K562 (cell line): ENCODE results near the gene FBXO33. TPM values are rescaled to one million over a fixed set of nuclear protein-coding genes. Genes with fewer than 3 reads are reported as not detected.

Experiments
- ATAC-seq: fragments of 200-7000 bp; cut with Tn5 transposase; 3 replicates; pipeline ENCODE4 v1.9.1; 2020; ENCODE audit warnings: moderate library complexity
- BruUV-seq: library from RNA; stranded (reverse); fragments of 400-500 nt; replicated peaks from 2 replicates; lab custom pipeline; 2021; lab: Mats Ljungman, UMichigan
- CTCF ChIA-PET: fragments of 300-600 bp; formaldehyde crosslinking; extraction: SDS; loops from one replicate; lab custom pipeline; 2021; ENCODE audit warnings: low intra/inter-chr PET ratio; lab: Yijun Ruan, JAX
- POLR2A ChIA-PET: fragments of 300-600, 350-650 bp; sonication (Branson Sonifier 250); formaldehyde crosslinking; extraction: SDS; loops from one replicate; lab custom pipeline; 2021; ENCODE audit warnings: antibody characterized with exemption, inconsistent platforms; lab: Yijun Ruan, JAX
- DNase-seq, 4 experiments: peaks; one replicate each; pipeline versions ENCODE4 v3.0.0 to v3.0.0-alpha.2; 2011 to 2018; ENCODE audit warnings: low spot score in 3 of 4, mixed read lengths in 3 of 4; ENCODE audit errors: extremely low read depth in 1 of 4
- FAIRE-seq: peaks from 2 replicates; lab custom pipeline; 2011; peaks lifted over from hg19 to GRCh38; lab: Jason Lieb, UNC
- H2AFZ ChIP-seq: 2 replicates; pipeline ENCODE4 v1.6.0; 2011; ENCODE audit warnings: low read depth, low read length, control low read depth, inconsistent platforms
- H3K27ac ChIP-seq: fragments of 200-600 bp; 3 replicates; pipeline ENCODE4 v1.8.0; 2011; ENCODE audit warnings: low read depth, mild to moderate bottlenecking, control low read depth, inconsistent platforms, low read length, moderate library complexity, mixed read lengths; ENCODE audit errors: extremely low read depth
- H3K27me3 ChIP-seq, 2 experiments: fragments of 300-600 bp in 1 of 2; 2 replicates in 1 of 2; 3 replicates in 1 of 2; pipeline versions ENCODE4 v1.6.0 to v1.8.0; 2011; ENCODE audit warnings: inconsistent platforms in 2 of 2, low read length in 2 of 2, mild to moderate bottlenecking in 1 of 2, mixed read lengths in 1 of 2, moderate library complexity in 1 of 2; ENCODE audit not compliant: control insufficient read depth in 2 of 2, insufficient read depth in 2 of 2
- H3K36me3 ChIP-seq: fragments of 300-600 bp; 3 replicates; pipeline ENCODE4 v1.8.0; 2011; ENCODE audit warnings: mild to moderate bottlenecking, low read length, inconsistent platforms; ENCODE audit not compliant: control insufficient read depth, insufficient read depth
- H3K4me1 ChIP-seq, 2 experiments: fragments of 200-600 bp in 1 of 2; replicated peaks in 1 of 2; 2 replicates in 1 of 2; 3 replicates in 1 of 2; pipeline versions ENCODE4 v1.5.1 to v1.8.0; 2011; ENCODE audit warnings: inconsistent platforms in 2 of 2, low read length in 2 of 2, mild to moderate bottlenecking in 1 of 2, mixed read lengths in 1 of 2, moderate library complexity in 1 of 2; ENCODE audit not compliant: control insufficient read depth in 2 of 2, insufficient read depth in 2 of 2
- H3K4me2 ChIP-seq: 2 replicates; pipeline ENCODE4 v1.6.1; 2011; ENCODE audit warnings: low read length, control low read depth, inconsistent platforms, mixed read lengths; ENCODE audit not compliant: insufficient read depth
- H3K4me3 ChIP-seq: fragments of 200-600 bp; sonication (generic), shearing (Covaris generic); 2 replicates; pipeline ENCODE4 v1.5.1; 2016; ENCODE audit warnings: control low read depth, inconsistent platforms
- H3K79me2 ChIP-seq: fragments of 200-600 bp; 3 replicates; pipeline ENCODE4 v1.8.0; 2011; ENCODE audit warnings: low read length, inconsistent platforms; ENCODE audit not compliant: control insufficient read depth, insufficient read depth
- H3K9ac ChIP-seq, 2 experiments: 2 replicates each; pipeline versions ENCODE4 v1.6.0 to v1.6.1; 2011; ENCODE audit warnings: low read depth in 2 of 2, low read length in 2 of 2, control low read depth in 1 of 2, inconsistent platforms in 1 of 2, mild to moderate bottlenecking in 1 of 2, mixed read lengths in 1 of 2; ENCODE audit not compliant: insufficient read depth in 1 of 2
- H3K9me1 ChIP-seq: one replicate; pipeline ENCODE4 v1.6.0; 2011; ENCODE audit warnings: inconsistent platforms, mild to moderate bottlenecking, low read length, moderate library complexity; ENCODE audit not compliant: control insufficient read depth, insufficient read depth
- H3K9me3 ChIP-seq: replicated peaks from 2 replicates; pipeline ENCODE4 v1.5.1; 2011; ENCODE audit warnings: low read depth, low read length, inconsistent platforms; ENCODE audit not compliant: control insufficient read depth, insufficient read depth
- H4K20me1 ChIP-seq: replicated peaks from 2 replicates; pipeline ENCODE4 v1.6.1; 2011; ENCODE audit warnings: low read length, inconsistent platforms, mixed read lengths; ENCODE audit not compliant: control insufficient read depth, insufficient read depth
- HMG20B ChIP-seq: fragments of 250-450 bp; sonication (Bioruptor Pico); IDR thresholded peaks from 2 replicates; pipeline ENCODE4 v1.5.0; 2021; ENCODE audit warnings: mild to moderate bottlenecking
- SAFB2 ChIP-seq: fragments of 200-400 bp; formaldehyde crosslinking; IDR thresholded peaks from 2 replicates; pipeline ENCODE4 v1.6.1; 2018; ENCODE audit warnings: borderline replicate concordance, low read length, low read depth, moderate library complexity; ENCODE audit not compliant: severe bottlenecking
- TBL1XR1 ChIP-seq, 2 experiments: IDR thresholded peaks; 2 replicates each; pipeline ENCODE4 v1.6.1; 2012; ENCODE audit warnings: improper control_type of control experiment in 2 of 2, low read length in 2 of 2, mild to moderate bottlenecking in 1 of 2
- TCF7 ChIP-seq: sonication (generic); IDR thresholded peaks from 2 replicates; pipeline ENCODE4 v1.6.1; 2016; ENCODE audit warnings: antibody characterized with exemption, borderline replicate concordance
- ZNF140 ChIP-seq: fragments of 250-450 bp; sonication (Bioruptor Pico); IDR thresholded peaks from 2 replicates; pipeline ENCODE4 v1.8.0; 2021; ENCODE audit warnings: moderate library complexity, mild to moderate bottlenecking, inconsistent platforms
- in situ Hi-C: fragments of 300-500 bp; cut with MboI; formaldehyde crosslinking; loops from 4 replicates; pipeline ENCODE4 v1.15.0; 2018; ENCODE audit warnings: inconsistent platforms, mixed read lengths
- intact Hi-C: fragments of 100-400 bp; cut with micrococcal nuclease; formaldehyde crosslinking; loops from 2 replicates; pipeline ENCODE4 v1.14.2; 2022
- polyA plus RNA-seq, 8 experiments: library from polyadenylated mRNA; depleted of rRNA in 4 of 8; stranded (reverse) in 5 of 8; unstranded in 3 of 8; fragments of >200 nt; fragmentation: Nextera tagmentation in 2 of 8; fragmentation: Illumina TruSeq in 1 of 8; extraction: Ambion mirVana in 2 of 8; extraction: Trizol in 1 of 8; gene quantifications; 2 replicates each; pipeline versions ENCODE4 v1.2.1 to v1.2.3, GENCODE V29; 2011 to 2014; ENCODE audit warnings: inconsistent platforms in 1 of 8, missing spikeins in 1 of 8
- total RNA-seq, 7 experiments: library from RNA; depleted of rRNA in 6 of 7; stranded (reverse); fragments of >200 nt in 6 of 7; fragmentation: Illumina TruSeq in 2 of 7; extraction: Trizol in 2 of 7; gene quantifications; 2 replicates each; pipeline versions ENCODE4 v1.2.1 to v1.2.3, GENCODE V29; 2011 to 2021; ENCODE audit warnings: low replicate concordance in 1 of 7
- TF ChIP-seq, protein P1 (sequence below): fragments of 250-450 bp; sonication (Bioruptor Pico); IDR thresholded peaks from 2 replicates; pipeline ENCODE4 v1.5.0; 2020; ENCODE audit warnings: mild to moderate bottlenecking
- TF ChIP-seq, protein P2 (sequence below): sonication (generic); formaldehyde crosslinking; IDR thresholded peaks from 2 replicates; pipeline ENCODE4 v1.8.1; 2023; ENCODE audit warnings: mild to moderate bottlenecking, missing genetic modification reagents
- TF ChIP-seq, protein P3 (sequence below): sonication (generic); formaldehyde crosslinking; IDR thresholded peaks from 2 replicates; pipeline ENCODE4 v1.4.0; 2020; ENCODE audit warnings: mild to moderate bottlenecking, missing genetic modification reagents

Gene FBXO33
- total and polyA plus RNA-seq, 9 of the 15 experiments (the other 6 are each of a cell fraction or from before 2014, with no cell fraction given): 1.6 to 7.5 (median 5.0) TPM

DNA sequence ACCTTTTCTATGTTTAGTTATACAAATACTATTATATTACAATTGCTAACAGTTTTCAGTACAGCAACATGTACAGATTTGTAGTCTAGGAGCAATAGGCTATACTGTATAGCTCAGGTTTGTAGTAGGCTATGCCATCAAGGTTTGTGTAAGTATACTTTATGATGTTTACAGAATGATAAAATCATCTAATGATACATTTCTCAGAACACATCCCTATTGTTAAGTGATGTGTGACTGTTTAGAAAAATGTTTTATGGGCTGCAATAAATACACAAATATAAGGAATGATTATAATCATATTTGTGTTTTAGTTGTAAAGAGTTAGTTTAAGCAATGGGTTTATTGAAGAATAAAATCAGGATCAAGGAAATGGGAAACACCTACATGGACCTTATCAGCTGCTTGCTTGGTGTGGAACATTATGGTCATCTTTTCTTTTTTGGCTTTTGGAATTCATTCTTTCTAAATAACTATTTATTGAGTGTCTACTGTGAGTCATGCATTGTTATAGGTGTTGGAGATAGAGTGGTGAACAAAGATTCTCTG, 24.5 kb upstream of the FBXO33 start:
- no TSS peak for BruUV-seq
- H3K27ac ChIP-seq: no peak overlapping the region
- no peak for DNase-seq
- H2AFZ ChIP-seq: no peak overlapping the region
- ChIA-PET POLR2A (no interaction called here), CTCF (no interaction called here)
- H3K36me3 ChIP-seq: no peaks in the 10 kb centered on the region
- H3K4me2 ChIP-seq: no peak overlapping the region
- intact Hi-C loops (no loop called here), in situ Hi-C loops (no loop called here)
- no peaks in the 10 kb centered on the region for H3K79me2 ChIP-seq
- no peaks in the 10 kb centered on the region for H4K20me1 ChIP-seq
- no peaks in the 10 kb centered on the region for H3K9me1 ChIP-seq
- FAIRE-seq: no peak
- no peak overlapping the region for H3K4me3 ChIP-seq
- no peak for ATAC-seq
- H3K4me1 ChIP-seq: no peaks in the 10 kb centered on the region
- no peak for TF ChIP-seq TCF7
- TF ChIP-seq HMG20B (CRISPR knock-in tag): no peak
- TF ChIP-seq, protein P1, sequence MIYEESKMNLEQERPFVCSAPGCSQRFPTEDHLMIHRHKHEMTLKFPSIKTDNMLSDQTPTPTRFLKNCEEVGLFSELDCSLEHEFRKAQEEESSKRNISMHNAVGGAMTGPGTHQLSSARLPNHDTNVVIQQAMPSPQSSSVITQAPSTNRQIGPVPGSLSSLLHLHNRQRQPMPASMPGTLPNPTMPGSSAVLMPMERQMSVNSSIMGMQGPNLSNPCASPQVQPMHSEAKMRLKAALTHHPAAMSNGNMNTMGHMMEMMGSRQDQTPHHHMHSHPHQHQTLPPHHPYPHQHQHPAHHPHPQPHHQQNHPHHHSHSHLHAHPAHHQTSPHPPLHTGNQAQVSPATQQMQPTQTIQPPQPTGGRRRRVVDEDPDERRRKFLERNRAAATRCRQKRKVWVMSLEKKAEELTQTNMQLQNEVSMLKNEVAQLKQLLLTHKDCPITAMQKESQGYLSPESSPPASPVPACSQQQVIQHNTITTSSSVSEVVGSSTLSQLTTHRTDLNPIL (CRISPR knock-in tag): no peak
- TF ChIP-seq TBL1XR1 (IDR thresholded peaks at IDR 0.05; ENCODE audit: low read length in 2 of 2): no peak
- no peak for TF ChIP-seq SAFB2
- TF ChIP-seq, protein P2, sequence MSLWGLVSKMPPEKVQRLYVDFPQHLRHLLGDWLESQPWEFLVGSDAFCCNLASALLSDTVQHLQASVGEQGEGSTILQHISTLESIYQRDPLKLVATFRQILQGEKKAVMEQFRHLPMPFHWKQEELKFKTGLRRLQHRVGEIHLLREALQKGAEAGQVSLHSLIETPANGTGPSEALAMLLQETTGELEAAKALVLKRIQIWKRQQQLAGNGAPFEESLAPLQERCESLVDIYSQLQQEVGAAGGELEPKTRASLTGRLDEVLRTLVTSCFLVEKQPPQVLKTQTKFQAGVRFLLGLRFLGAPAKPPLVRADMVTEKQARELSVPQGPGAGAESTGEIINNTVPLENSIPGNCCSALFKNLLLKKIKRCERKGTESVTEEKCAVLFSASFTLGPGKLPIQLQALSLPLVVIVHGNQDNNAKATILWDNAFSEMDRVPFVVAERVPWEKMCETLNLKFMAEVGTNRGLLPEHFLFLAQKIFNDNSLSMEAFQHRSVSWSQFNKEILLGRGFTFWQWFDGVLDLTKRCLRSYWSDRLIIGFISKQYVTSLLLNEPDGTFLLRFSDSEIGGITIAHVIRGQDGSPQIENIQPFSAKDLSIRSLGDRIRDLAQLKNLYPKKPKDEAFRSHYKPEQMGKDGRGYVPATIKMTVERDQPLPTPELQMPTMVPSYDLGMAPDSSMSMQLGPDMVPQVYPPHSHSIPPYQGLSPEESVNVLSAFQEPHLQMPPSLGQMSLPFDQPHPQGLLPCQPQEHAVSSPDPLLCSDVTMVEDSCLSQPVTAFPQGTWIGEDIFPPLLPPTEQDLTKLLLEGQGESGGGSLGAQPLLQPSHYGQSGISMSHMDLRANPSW (CRISPR knock-in tag): no peak
- TF ChIP-seq ZNF140: no peak
- TF ChIP-seq, protein P3, sequence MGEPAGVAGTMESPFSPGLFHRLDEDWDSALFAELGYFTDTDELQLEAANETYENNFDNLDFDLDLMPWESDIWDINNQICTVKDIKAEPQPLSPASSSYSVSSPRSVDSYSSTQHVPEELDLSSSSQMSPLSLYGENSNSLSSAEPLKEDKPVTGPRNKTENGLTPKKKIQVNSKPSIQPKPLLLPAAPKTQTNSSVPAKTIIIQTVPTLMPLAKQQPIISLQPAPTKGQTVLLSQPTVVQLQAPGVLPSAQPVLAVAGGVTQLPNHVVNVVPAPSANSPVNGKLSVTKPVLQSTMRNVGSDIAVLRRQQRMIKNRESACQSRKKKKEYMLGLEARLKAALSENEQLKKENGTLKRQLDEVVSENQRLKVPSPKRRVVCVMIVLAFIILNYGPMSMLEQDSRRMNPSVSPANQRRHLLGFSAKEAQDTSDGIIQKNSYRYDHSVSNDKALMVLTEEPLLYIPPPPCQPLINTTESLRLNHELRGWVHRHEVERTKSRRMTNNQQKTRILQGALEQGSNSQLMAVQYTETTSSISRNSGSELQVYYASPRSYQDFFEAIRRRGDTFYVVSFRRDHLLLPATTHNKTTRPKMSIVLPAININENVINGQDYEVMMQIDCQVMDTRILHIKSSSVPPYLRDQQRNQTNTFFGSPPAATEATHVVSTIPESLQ (CRISPR knock-in tag): no peak
- no peak overlapping the region for H3K9ac ChIP-seq
- no peaks in the 10 kb centered on the region for H3K27me3 ChIP-seq
- no peaks in the 10 kb centered on the region for H3K9me3 ChIP-seq
